ENCODE data around the gene SSBP2. TPM values are rescaled to one million over a fixed set of nuclear protein-coding genes. Genes with fewer than 3 reads are reported as not detected.

Gene SSBP2
- total and polyA plus RNA-seq, 3 experiments from 2014 or later, result 9.2 to 21.8 (median 10.4) TPM

DNA sequence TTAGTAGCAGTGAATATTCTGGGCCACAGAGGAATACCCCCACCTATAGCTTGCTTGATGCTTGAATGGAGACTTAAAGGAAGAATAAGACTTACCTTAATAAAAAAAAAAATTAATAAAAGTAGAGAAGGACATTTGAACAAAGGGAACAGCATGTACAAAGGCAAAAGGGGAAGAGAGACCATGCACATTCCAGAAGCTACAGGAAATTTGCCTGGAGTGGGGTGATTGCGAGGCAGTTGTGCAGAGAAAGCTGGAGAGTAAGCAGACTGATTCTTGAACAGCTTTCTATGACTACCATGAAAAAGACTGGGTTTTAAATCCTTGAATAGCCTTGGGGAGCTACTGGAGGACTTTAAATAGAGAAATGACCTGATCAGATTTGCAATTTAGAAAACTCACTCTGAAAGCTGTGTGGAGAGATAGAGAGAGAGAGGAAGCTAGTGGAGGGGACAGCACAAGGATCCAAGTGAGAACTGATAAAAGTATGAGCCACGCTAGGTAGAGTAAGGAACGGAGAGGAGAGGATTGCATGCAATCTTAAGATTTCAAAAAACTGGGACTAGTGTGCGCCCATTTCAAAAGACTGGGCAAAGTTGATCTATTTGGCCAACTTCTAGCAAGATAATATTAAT is 12.5 kb upstream of the SSBP2 start:
- Histone ChIP-seq H3K27ac (ENCODE audit: low read depth, low read length) (no peak overlapping the region), H3K9me3 (ENCODE audit: low read length) (no peaks in the 10 kb centered on the region), H3K36me3 (ENCODE audit: insufficient read depth, low read length) (no peaks in the 10 kb centered on the region), H3K27me3 (ENCODE audit: insufficient read depth, low read length, poor library complexity, severe bottlenecking) (no peaks in the 10 kb centered on the region), H3K4me1 (ENCODE audit: insufficient read depth, low read length) (peaks cover 7% of the 10 kb centered on the region), H3K4me3 (ENCODE audit: low read length) (no peak overlapping the region)
- DNase-seq, result no peak
- peaks cover 6 to 11% of the 10 kb centered on the region in 2 donors for H3K27me3 Mint-ChIP-seq
- no peaks in the 10 kb centered on the region for H3K4me1 Mint-ChIP-seq
- POLR2A ChIA-PET, result no interaction called here
- H3K9me3 Mint-ChIP-seq, result peaks cover 0 to 2% (median 0%) of the 10 kb centered on the region in 5 donors
- H3K36me3 Mint-ChIP-seq, result no peaks in the 10 kb centered on the region
- H3K27ac Mint-ChIP-seq, result no peak overlapping the region
- no peak overlapping the region for H3K4me3 Mint-ChIP-seq
- CTCF ChIA-PET, result interaction anchor here (1.1 kb wide), 1 partner anchor 13 kb away, joined by 3 read pairs; the partner anchor contains the start of gene SSBP2

GRCh38 chr5:81762853-81763252 is 12.0 kb upstream of the SSBP2 start:
- CTCF ChIA-PET, result interaction anchor here (1.1 kb wide), 1 partner anchor 12 kb away, joined by 3 read pairs; the partner anchor contains the start of gene SSBP2
- Histone ChIP-seq H3K4me3 (ENCODE audit: low read length) (no peak overlapping the region), H3K27ac (ENCODE audit: low read depth, low read length) (no peak overlapping the region), H3K27me3 (ENCODE audit: insufficient read depth, low read length, poor library complexity, severe bottlenecking) (no peaks in the 10 kb centered on the region), H3K4me1 (ENCODE audit: insufficient read depth, low read length) (peaks cover 7% of the 10 kb centered on the region), H3K9me3 (ENCODE audit: low read length) (no peaks in the 10 kb centered on the region), H3K36me3 (ENCODE audit: insufficient read depth, low read length) (no peaks in the 10 kb centered on the region)
- Mint-ChIP-seq H3K4me1 (no peaks in the 10 kb centered on the region), H3K36me3 (no peaks in the 10 kb centered on the region), H3K27ac (no peak overlapping the region), H3K27me3 (peaks cover 7 to 11% of the 10 kb centered on the region in 2 donors), H3K4me3 (no peak overlapping the region), H3K9me3 (peaks cover 0 to 2% (median 0%) of the 10 kb centered on the region in 5 donors)
- POLR2A ChIA-PET, result no interaction called here
- DNase-seq, result no peak

- peaks cover 0 to 2% (median 0%) of the 10 kb centered on the region in 5 donors for H3K9me3 Mint-ChIP-seq
- H3K27me3 Mint-ChIP-seq, result peaks cover 10 to 11% of the 10 kb centered on the region in 2 donors
- no peak for DNase-seq
- no peak overlapping the region for H3K27ac ChIP-seq (ENCODE audit: low read depth, low read length)
- no peaks in the 10 kb centered on the region for H3K36me3 Mint-ChIP-seq
- H3K9me3 ChIP-seq (ENCODE audit: low read length), result no peaks in the 10 kb centered on the region
- no peaks in the 10 kb centered on the region for H3K27me3 ChIP-seq (ENCODE audit: insufficient read depth, low read length, poor library complexity, severe bottlenecking)
- ChIA-PET POLR2A (no interaction called here), CTCF (interaction anchor here (1.1 kb wide), 1 partner anchor 12 kb away, joined by 3 read pairs; the partner anchor contains the start of gene SSBP2)
- no peaks in the 10 kb centered on the region for H3K36me3 ChIP-seq (ENCODE audit: insufficient read depth, low read length)
- H3K27ac Mint-ChIP-seq, result no peak overlapping the region
- H3K4me1 Mint-ChIP-seq, result no peaks in the 10 kb centered on the region
- no peak overlapping the region for H3K4me3 ChIP-seq (ENCODE audit: low read length)
- no peak overlapping the region for H3K4me3 Mint-ChIP-seq
- H3K4me1 ChIP-seq (ENCODE audit: insufficient read depth, low read length), result peaks cover 7% of the 10 kb centered on the region
These were observed 11.5 kb upstream of the SSBP2 start for GRCh38 chr5:81762401-81762800.

- CTCF ChIA-PET, result interaction anchor here (0.7 kb wide), 1 partner anchor 331 kb away, joined by 3 read pairs; no protein-coding TSS in a partner anchor
- DNase-seq, result no peak
- peaks cover 10 to 11% of the 10 kb centered on the region in 2 donors for H3K27me3 Mint-ChIP-seq
- Histone ChIP-seq H3K4me3 (ENCODE audit: low read length) (no peak overlapping the region), H3K4me1 (ENCODE audit: insufficient read depth, low read length) (peaks cover 7% of the 10 kb centered on the region), H3K27me3 (ENCODE audit: insufficient read depth, low read length, poor library complexity, severe bottlenecking) (no peaks in the 10 kb centered on the region), H3K27ac (ENCODE audit: low read depth, low read length) (no peak overlapping the region), H3K36me3 (ENCODE audit: insufficient read depth, low read length) (no peaks in the 10 kb centered on the region), H3K9me3 (ENCODE audit: low read length) (no peaks in the 10 kb centered on the region)
- POLR2A ChIA-PET, result no interaction called here
- H3K9me3 Mint-ChIP-seq, result peaks cover 0 to 2% (median 0%) of the 10 kb centered on the region in 5 donors
- H3K4me1 Mint-ChIP-seq, result no peaks in the 10 kb centered on the region
- H3K36me3 Mint-ChIP-seq, result no peaks in the 10 kb centered on the region
- no peak overlapping the region for H3K27ac Mint-ChIP-seq
- H3K4me3 Mint-ChIP-seq, result no peak overlapping the region
These were observed 11.1 kb upstream of the SSBP2 start for GRCh38 chr5:81761970-81762369.

GRCh38 chr5:81761270-81761669 is 10.4 kb upstream of the SSBP2 start:
- Histone ChIP-seq H3K9me3 (ENCODE audit: low read length) (no peaks in the 10 kb centered on the region), H3K4me1 (ENCODE audit: insufficient read depth, low read length) (peaks cover 7% of the 10 kb centered on the region), H3K4me3 (ENCODE audit: low read length) (no peak overlapping the region), H3K27me3 (ENCODE audit: insufficient read depth, low read length, poor library complexity, severe bottlenecking) (no peaks in the 10 kb centered on the region), H3K27ac (ENCODE audit: low read depth, low read length) (no peak overlapping the region), H3K36me3 (ENCODE audit: insufficient read depth, low read length) (no peaks in the 10 kb centered on the region)
- CTCF ChIA-PET, result interaction anchor here (0.7 kb wide), 1 partner anchor 332 kb away, joined by 3 read pairs; no protein-coding TSS in a partner anchor
- peaks cover 0 to 2% (median 0%) of the 10 kb centered on the region in 5 donors for H3K9me3 Mint-ChIP-seq
- H3K27me3 Mint-ChIP-seq, result peaks cover 10 to 11% of the 10 kb centered on the region in 2 donors
- H3K36me3 Mint-ChIP-seq, result no peaks in the 10 kb centered on the region
- no peak overlapping the region for H3K27ac Mint-ChIP-seq
- DNase-seq, result no peak
- POLR2A ChIA-PET, result no interaction called here
- H3K4me1 Mint-ChIP-seq, result no peaks in the 10 kb centered on the region
- no peak overlapping the region for H3K4me3 Mint-ChIP-seq

DNA sequence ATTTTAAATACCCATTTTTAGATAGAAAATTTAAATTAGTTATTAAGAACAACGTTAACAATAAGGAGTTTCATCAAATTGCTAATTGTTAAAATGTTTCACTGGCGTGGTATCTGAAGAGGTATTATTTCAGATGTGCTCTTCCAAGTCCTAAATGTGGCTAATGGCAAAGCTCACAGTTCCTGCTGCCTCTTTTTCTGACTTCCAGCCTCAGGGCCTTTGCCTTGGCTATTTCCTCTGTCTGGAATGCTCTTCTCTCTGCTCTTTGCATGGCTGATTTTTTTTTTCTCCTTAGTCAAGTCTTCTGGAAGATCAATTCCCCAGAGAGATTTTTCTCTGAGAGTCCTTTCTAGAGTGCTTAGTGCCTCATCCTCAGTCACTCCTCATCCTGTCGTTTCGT is 9.6 kb upstream of the SSBP2 start:
- peaks cover 10 to 11% of the 10 kb centered on the region in 2 donors for H3K27me3 Mint-ChIP-seq
- H3K4me3 ChIP-seq (ENCODE audit: low read length), result no peak overlapping the region
- ChIA-PET POLR2A (no interaction called here), CTCF (interaction anchor here (1.3 kb wide), 1 partner anchor 53 kb away, joined by 3 read pairs; no protein-coding TSS in a partner anchor)
- H3K4me3 Mint-ChIP-seq, result no peak overlapping the region
- peaks cover 7% of the 10 kb centered on the region for H3K4me1 ChIP-seq (ENCODE audit: insufficient read depth, low read length)
- H3K27ac ChIP-seq (ENCODE audit: low read depth, low read length), result no peak overlapping the region
- no peak overlapping the region for H3K27ac Mint-ChIP-seq
- no peaks in the 10 kb centered on the region for H3K36me3 ChIP-seq (ENCODE audit: insufficient read depth, low read length)
- no peak for DNase-seq
- no peaks in the 10 kb centered on the region for H3K36me3 Mint-ChIP-seq
- H3K9me3 ChIP-seq (ENCODE audit: low read length), result no peaks in the 10 kb centered on the region
- H3K9me3 Mint-ChIP-seq, result peaks cover 0 to 2% (median 0%) of the 10 kb centered on the region in 5 donors
- H3K4me1 Mint-ChIP-seq, result no peaks in the 10 kb centered on the region
- no peaks in the 10 kb centered on the region for H3K27me3 ChIP-seq (ENCODE audit: insufficient read depth, low read length, poor library complexity, severe bottlenecking)

- H3K27ac Mint-ChIP-seq, result no peak overlapping the region
- no peaks in the 10 kb centered on the region for H3K36me3 Mint-ChIP-seq
- no peak for DNase-seq
- no peaks in the 10 kb centered on the region for H3K27me3 ChIP-seq (ENCODE audit: insufficient read depth, low read length, poor library complexity, severe bottlenecking)
- peaks cover 0 to 2% (median 0%) of the 10 kb centered on the region in 5 donors for H3K9me3 Mint-ChIP-seq
- ChIA-PET CTCF (interaction anchor here (1.3 kb wide), 1 partner anchor 54 kb away, joined by 3 read pairs; no protein-coding TSS in a partner anchor), POLR2A (no interaction called here)
- H3K4me3 ChIP-seq (ENCODE audit: low read length), result no peak overlapping the region
- H3K4me3 Mint-ChIP-seq, result no peak overlapping the region
- no peaks in the 10 kb centered on the region for H3K9me3 ChIP-seq (ENCODE audit: low read length)
- H3K4me1 ChIP-seq (ENCODE audit: insufficient read depth, low read length), result peaks cover 7% of the 10 kb centered on the region
- no peaks in the 10 kb centered on the region for H3K36me3 ChIP-seq (ENCODE audit: insufficient read depth, low read length)
- no peaks in the 10 kb centered on the region for H3K4me1 Mint-ChIP-seq
- peaks cover 10 to 11% of the 10 kb centered on the region in 2 donors for H3K27me3 Mint-ChIP-seq
- peak overlapping the region; percentile 1 for H3K27ac ChIP-seq (ENCODE audit: low read depth, low read length)
These were observed 8.7 kb upstream of the SSBP2 start for GRCh38 chr5:81759632-81760005.

DNA sequence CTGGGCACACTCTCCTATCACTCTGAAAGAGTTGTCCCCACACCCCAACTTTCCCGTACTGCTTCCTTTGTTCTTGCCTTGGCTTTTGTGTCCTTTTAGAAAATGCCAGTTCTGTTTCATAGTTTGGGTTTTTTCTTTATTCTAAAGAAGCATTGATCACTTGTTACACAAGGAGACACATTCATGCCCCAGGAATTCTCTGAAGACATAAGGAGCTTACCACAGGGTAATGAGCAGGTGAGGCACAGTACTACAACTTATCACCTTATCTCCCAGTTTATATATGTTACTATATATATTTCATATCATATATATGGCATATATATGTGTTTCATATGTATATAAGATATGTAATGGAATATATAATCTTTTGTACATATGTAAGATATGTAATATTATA is 6.5 kb upstream of the SSBP2 start:
- Histone ChIP-seq H3K36me3 (ENCODE audit: insufficient read depth, low read length) (no peaks in the 10 kb centered on the region), H3K27ac (ENCODE audit: low read depth, low read length) (no peak overlapping the region), H3K4me1 (ENCODE audit: insufficient read depth, low read length) (peaks cover 7% of the 10 kb centered on the region), H3K9me3 (ENCODE audit: low read length) (no peaks in the 10 kb centered on the region), H3K27me3 (ENCODE audit: insufficient read depth, low read length, poor library complexity, severe bottlenecking) (no peaks in the 10 kb centered on the region), H3K4me3 (ENCODE audit: low read length) (no peak overlapping the region)
- peaks cover 8 to 11% of the 10 kb centered on the region in 2 donors for H3K27me3 Mint-ChIP-seq
- no peaks in the 10 kb centered on the region for H3K4me1 Mint-ChIP-seq
- no peak overlapping the region for H3K27ac Mint-ChIP-seq
- no peaks in the 10 kb centered on the region for H3K36me3 Mint-ChIP-seq
- H3K9me3 Mint-ChIP-seq, result no peaks in the 10 kb centered on the region
- POLR2A ChIA-PET, result no interaction called here
- no peak for DNase-seq
- CTCF ChIA-PET, result no interaction called here
- no peak overlapping the region for H3K4me3 Mint-ChIP-seq

All from CD8-positive, alpha-beta memory T cell (primary cell).